Measurements from ENCODE around the gene APLF. TPM values are rescaled to one million over a fixed set of nuclear protein-coding genes. Genes with fewer than 3 reads are reported as not detected.

APLF gene
- total and polyA plus RNA-seq, 2 experiments from 2014 or later = 3.1 to 5.9 TPM

GRCh38 chr2:68472796-68473414 is 5.5 kb downstream of the APLF start:
- no peak overlapping the region for H3K4me3 ChIP-seq
- no peaks in the 10 kb centered on the region for H3K9me3 ChIP-seq (ENCODE audit: low read depth)
- H3K27me3 ChIP-seq = no peaks in the 10 kb centered on the region
- H3K36me3 ChIP-seq = no peaks in the 10 kb centered on the region
- DNase-seq (ENCODE audit: low read depth in 1 of 2, low spot score in 1 of 2) = no peak
- TF ChIP-seq CTCF (IDR thresholded peaks at IDR 0.05; ENCODE audit: low read depth, low read length) = no peak
- H3K4me1 ChIP-seq (ENCODE audit: low read depth) = peaks cover 19% of the 10 kb centered on the region
- no peak overlapping the region for H3K27ac ChIP-seq

GRCh38 chr2:68475110-68475509 is 7.7 kb downstream of the APLF start:
- H3K9me3 ChIP-seq (ENCODE audit: low read depth) = no peaks in the 10 kb centered on the region
- no peaks in the 10 kb centered on the region for H3K36me3 ChIP-seq
- DNase-seq (ENCODE audit: low read depth in 1 of 2, low spot score in 1 of 2) = no peak
- TF ChIP-seq CTCF (IDR thresholded peaks at IDR 0.05; ENCODE audit: low read depth, low read length) = no peak
- peaks cover 24% of the 10 kb centered on the region for H3K4me1 ChIP-seq (ENCODE audit: low read depth)
- H3K4me3 ChIP-seq = no peak overlapping the region
- H3K27me3 ChIP-seq = no peaks in the 10 kb centered on the region
- no peak overlapping the region for H3K27ac ChIP-seq

- H3K36me3 ChIP-seq = no peaks in the 10 kb centered on the region
- H3K4me3 ChIP-seq = no peak overlapping the region
- peaks cover 24% of the 10 kb centered on the region for H3K4me1 ChIP-seq (ENCODE audit: low read depth)
- no peaks in the 10 kb centered on the region for H3K9me3 ChIP-seq (ENCODE audit: low read depth)
- H3K27me3 ChIP-seq = no peaks in the 10 kb centered on the region
- DNase-seq (ENCODE audit: low read depth in 1 of 2, low spot score in 1 of 2) = no peak
- H3K27ac ChIP-seq = no peak overlapping the region
- TF ChIP-seq CTCF (IDR thresholded peaks at IDR 0.05; ENCODE audit: low read depth, low read length) = no peak
These were observed 8.2 kb downstream of the APLF start for GRCh38 chr2:68475576-68475975.

GRCh38 chr2:68476454-68476853 is 9.1 kb downstream of the APLF start:
- no peak for TF ChIP-seq CTCF (IDR thresholded peaks at IDR 0.05; ENCODE audit: low read depth, low read length)
- no peaks in the 10 kb centered on the region for H3K9me3 ChIP-seq (ENCODE audit: low read depth)
- H3K4me1 ChIP-seq (ENCODE audit: low read depth) = peaks cover 21% of the 10 kb centered on the region
- no peak overlapping the region for H3K4me3 ChIP-seq
- no peak for DNase-seq (ENCODE audit: low read depth in 1 of 2, low spot score in 1 of 2)
- no peaks in the 10 kb centered on the region for H3K36me3 ChIP-seq
- H3K27ac ChIP-seq = no peak overlapping the region
- no peaks in the 10 kb centered on the region for H3K27me3 ChIP-seq

- Histone ChIP-seq H3K36me3 (no peaks in the 10 kb centered on the region), H3K9me3 (ENCODE audit: low read depth) (no peaks in the 10 kb centered on the region), H3K27me3 (no peaks in the 10 kb centered on the region), H3K4me3 (no peak overlapping the region), H3K27ac (peak overlapping the region; percentile 8), H3K4me1 (ENCODE audit: low read depth) (peaks cover 11% of the 10 kb centered on the region)
- no peak for TF ChIP-seq CTCF (IDR thresholded peaks at IDR 0.05; ENCODE audit: low read depth, low read length)
- DNase-seq (ENCODE audit: low read depth in 1 of 2, low spot score in 1 of 2) = no peak
These were observed 11.3 kb downstream of the APLF start for GRCh38 chr2:68478688-68479087.
